Endothelial cell of umbilical vein (primary cell): ENCODE data around the gene RPS6KL1. TPM values are rescaled to one million over a fixed set of nuclear protein-coding genes. Genes with fewer than 3 reads are reported as not detected.

ENCODE experiments used
- BruUV-seq: library from RNA; stranded (reverse); fragments of 400-500 nt; replicated peaks from 2 replicates; lab custom pipeline; 2021; lab: Mats Ljungman, UMichigan
- CTCF ChIA-PET: fragments of 300-600, 350-600 bp; sonication (Branson Sonifier 250); formaldehyde crosslinking; loops from one replicate; lab custom pipeline; 2021; ENCODE audit warnings: antibody characterized with exemption, inconsistent platforms; lab: Charles Lee
- POLR2A ChIA-PET: fragments of 300-600, 350-600 bp; sonication (Branson Sonifier 250); formaldehyde crosslinking; loops from one replicate; lab custom pipeline; 2021; ENCODE audit warnings: antibody characterized with exemption, inconsistent platforms; lab: Charles Lee
- DNase-seq: peaks from one replicate; pipeline ENCODE4 v3.0.0-alpha.2; 2011; ENCODE audit warnings: low read depth, low spot score
- FAIRE-seq: peaks from 2 replicates; lab custom pipeline; 2011; peaks lifted over from hg19 to GRCh38; lab: Jason Lieb, UNC
- H2AFZ ChIP-seq: 2 replicates; pipeline ENCODE4 v1.6.0; 2012; ENCODE audit warnings: low read depth, low read length, control low read depth, inconsistent platforms
- H3K27ac ChIP-seq: 2 replicates; pipeline ENCODE4 v1.5.1; 2011; ENCODE audit warnings: low read depth, mild to moderate bottlenecking, control low read depth, low read length, moderate library complexity; ENCODE audit not compliant: insufficient read depth
- H3K27me3 ChIP-seq, 2 experiments: 2 replicates each; pipeline versions ENCODE4 v1.6.0 to v1.6.1; 2011; ENCODE audit warnings: low read length in 2 of 2, mixed read lengths in 1 of 2; ENCODE audit not compliant: control insufficient read depth in 2 of 2, insufficient read depth in 2 of 2
- H3K36me3 ChIP-seq, 2 experiments: 2 replicates in 1 of 2; 3 replicates in 1 of 2; pipeline ENCODE4 v1.5.1; 2011; ENCODE audit warnings: low read length in 2 of 2, mild to moderate bottlenecking in 1 of 2, moderate library complexity in 1 of 2; ENCODE audit not compliant: control insufficient read depth in 2 of 2, insufficient read depth in 2 of 2; ENCODE audit errors: extremely low read depth in 1 of 2
- H3K4me1 ChIP-seq: 3 replicates; pipeline ENCODE4 v1.5.1; 2011; ENCODE audit warnings: mild to moderate bottlenecking, low read length; ENCODE audit not compliant: control insufficient read depth, insufficient read depth; ENCODE audit errors: extremely low read depth
- H3K4me2 ChIP-seq: 2 replicates; pipeline ENCODE4 v1.6.1; 2011; ENCODE audit warnings: low read length, control low read depth, mixed read lengths; ENCODE audit not compliant: insufficient read depth
- H3K4me3 ChIP-seq, 3 experiments: fragments of 200-600 bp in 1 of 3; sonication (generic), shearing (Covaris generic) in 1 of 3; replicated peaks in 1 of 3; 2 replicates each; pipeline ENCODE4 v1.5.1; 2011 to 2016; ENCODE audit warnings: control low read depth in 3 of 3, low read length in 3 of 3, mild to moderate bottlenecking in 2 of 3, inconsistent platforms in 1 of 3, low read depth in 1 of 3, moderate library complexity in 1 of 3; ENCODE audit not compliant: insufficient read depth in 1 of 3
- H3K79me2 ChIP-seq: 2 replicates; pipeline ENCODE4 v1.6.0; 2012; ENCODE audit warnings: low read length, inconsistent platforms; ENCODE audit not compliant: control insufficient read depth, insufficient read depth
- H3K9ac ChIP-seq: replicated peaks from 2 replicates; pipeline ENCODE3; 2011; ENCODE audit warnings: low read length, control low read depth; ENCODE audit not compliant: insufficient read depth; ENCODE audit errors: extremely low read depth
- H3K9me1 ChIP-seq: replicated peaks from 3 replicates; pipeline ENCODE4 v1.6.0; 2011; ENCODE audit warnings: mild to moderate bottlenecking, low read length; ENCODE audit not compliant: control insufficient read depth, insufficient read depth; ENCODE audit errors: extremely low read depth
- H3K9me3 ChIP-seq: replicated peaks from 2 replicates; pipeline ENCODE4 v1.5.1; 2012; ENCODE audit warnings: low read length, inconsistent platforms; ENCODE audit not compliant: control insufficient read depth, insufficient read depth
- H4K20me1 ChIP-seq: replicated peaks from 2 replicates; pipeline ENCODE3; 2011; ENCODE audit warnings: mild to moderate bottlenecking, low read length; ENCODE audit not compliant: control insufficient read depth, insufficient read depth; ENCODE audit errors: extremely low read depth
- CTCF ChIP-seq, 2 donors: IDR thresholded peaks; 1 replicate in 1 of 2; 2 replicates in 1 of 2; pipeline ENCODE4 v1.5.1; 2011; ENCODE audit warnings: low read length in 2 of 2, mild to moderate bottlenecking in 2 of 2, moderate library complexity in 2 of 2, control low read depth in 1 of 2, inconsistent platforms in 1 of 2, low read depth in 1 of 2; ENCODE audit not compliant: insufficient read depth in 1 of 2; ENCODE audit errors: extremely low read depth in 1 of 2
- EZH2 ChIP-seq: IDR thresholded peaks from 2 replicates; pipeline ENCODE4 v1.6.1; 2012; ENCODE audit warnings: borderline replicate concordance, low read depth, mild to moderate bottlenecking, moderate library complexity, low read length, inconsistent platforms; ENCODE audit not compliant: severe bottlenecking
- FOS ChIP-seq: IDR thresholded peaks from 2 replicates; pipeline ENCODE4 v1.6.1; 2011; ENCODE audit warnings: mild to moderate bottlenecking, low read length, moderate library complexity, borderline replicate concordance; ENCODE audit not compliant: insufficient read depth
- GATA2 ChIP-seq: IDR thresholded peaks from 2 replicates; pipeline ENCODE4 v1.7.0; 2011; ENCODE audit warnings: low read depth, mild to moderate bottlenecking, moderate library complexity, mixed read lengths, low read length; ENCODE audit not compliant: insufficient read length, insufficient read depth
- JUN ChIP-seq: IDR thresholded peaks from 2 replicates; pipeline ENCODE4 v1.6.1; 2011; ENCODE audit warnings: borderline replicate concordance, low read depth; ENCODE audit not compliant: insufficient read length, insufficient read depth
- MAX ChIP-seq: IDR thresholded peaks from 2 replicates; pipeline ENCODE4 v1.6.1; 2011; ENCODE audit not compliant: insufficient read depth, insufficient read length
- MYC ChIP-seq: IDR thresholded peaks from one replicate; pipeline ENCODE4 v1.6.1; 2011; ENCODE audit warnings: mild to moderate bottlenecking, low read depth, low read length
- POLR2A ChIP-seq: IDR thresholded peaks from 2 replicates; pipeline ENCODE4 v1.6.1; 2012; ENCODE audit warnings: low read depth, mild to moderate bottlenecking, control low read depth, low read length
- POLR2AphosphoS5 ChIP-seq: IDR thresholded peaks from 2 replicates; pipeline ENCODE4 v1.6.1; 2012; ENCODE audit warnings: low read depth, mild to moderate bottlenecking, control low read depth, low read length, moderate library complexity; ENCODE audit not compliant: insufficient read depth
- dilution Hi-C: fragments of 300-500 bp; cut with MboI; formaldehyde crosslinking; loops from one replicate; pipeline ENCODE4 v1.15.0; 2019; ENCODE audit warnings: low sequenced_read_pairs; ENCODE audit not compliant: extremely low pct_ligation_motif_present
- intact Hi-C: fragments of 100-400 bp; cut with micrococcal nuclease; formaldehyde crosslinking; loops from one replicate; pipeline ENCODE4 v1.10.0; 2022
- polyA plus RNA-seq, 4 experiments: library from polyadenylated mRNA; depleted of rRNA in 3 of 4; stranded (reverse) in 3 of 4; unstranded in 1 of 4; fragments of >200 nt; gene quantifications; 2 replicates each; pipeline versions ENCODE4 v1.2.1 to v1.2.3, GENCODE V29; 2011 to 2012; ENCODE audit warnings: missing spikeins in 1 of 4
- total RNA-seq: library from RNA; stranded (reverse); gene quantifications from 2 replicates; pipeline ENCODE4 v1.2.3, GENCODE V29; 2021

RPS6KL1 gene
- total and polyA plus RNA-seq, 2 donors (not counting 3 experiments of a cell fraction or from before 2014, with no cell fraction given): 10.2 to 23.8 TPM

GRCh38 chr14:74861734-74862090 is 61.3 kb downstream of the RPS6KL1 start:
- Histone ChIP-seq H3K4me2 (no peak overlapping the region), H2AFZ (no peak overlapping the region), H4K20me1 (no peaks in the 10 kb centered on the region), H3K79me2 (no peaks in the 10 kb centered on the region), H3K4me3 (no peak overlapping the region), H3K27ac (no peak overlapping the region), H3K4me1 (no peaks in the 10 kb centered on the region), H3K9me1 (no peaks in the 10 kb centered on the region), H3K9me3 (no peaks in the 10 kb centered on the region), H3K9ac (no peak overlapping the region), H3K36me3 (no peaks in the 10 kb centered on the region), H3K27me3 (peaks cover 3% of the 10 kb centered on the region in 2 experiments)
- ChIA-PET POLR2A (no interaction called here), CTCF (interaction anchor here (1.2 to 12.3 kb wide), 11 partner anchors 12 to 256 kb away, joined by 4 to 468 read pairs (median 16); partner anchors contain the start of genes ACYP1, DLST and PROX2)
- DNase-seq (no peak), FAIRE-seq (no peak)
- TF ChIP-seq MAX (no peak), CTCF (IDR thresholded peaks at IDR 0.05; ENCODE audit: extremely low read depth in 1 of 2, insufficient read depth in 1 of 2, low read depth in 1 of 2, low read length in 2 of 2) (no peak), MYC (no peak), JUN (no peak), EZH2 (no peak), POLR2AphosphoS5 (no peak), FOS (no peak), POLR2A (no peak), GATA2 (no peak)
- intact Hi-C loops: loop anchor here (1.0 to 2.0 kb wide), 4 partner anchors 20 to 441 kb away; partner anchors contain the start of gene DLST
- BruUV-seq: no TSS peak
- dilution Hi-C loops: no loop called here
